Heart right ventricle (tissue), 16 donors: ENCODE results near the gene FANCD2. TPM values are rescaled to one million over a fixed set of nuclear protein-coding genes. Genes with fewer than 3 reads are reported as not detected.

Experiments
- ATAC-seq, 8 donors: fragments of 200-7000 bp; cut with Tn5 transposase; one replicate each; pipeline ENCODE4 v1.9.1; 2020; ENCODE audit warnings: mild to moderate bottlenecking in 8 of 8, moderate library complexity in 8 of 8, moderate number of reproducible peaks in 1 of 8
- DNase-seq, 2 donors: peaks; one replicate each; pipeline ENCODE4 v3.0.0-alpha.2; 2020
- H3K27ac ChIP-seq, 10 donors: fragments of 200-600 bp; sonication (generic) in 2 of 10; one replicate each; pipeline versions ENCODE4 v1.5.0 to v1.8.0; 2020 to 2022; ENCODE audit warnings: mild to moderate bottlenecking in 3 of 10
- H3K27me3 ChIP-seq, 7 donors: fragments of 200-600 bp; one replicate each; pipeline ENCODE4 v1.8.0; 2021 to 2022; ENCODE audit warnings: mild to moderate bottlenecking in 2 of 7
- H3K36me3 ChIP-seq, 9 donors: fragments of 200-600 bp; sonication (generic) in 1 of 9; one replicate each; pipeline versions ENCODE4 v1.5.0 to v1.8.0; 2020 to 2022; ENCODE audit warnings: mild to moderate bottlenecking in 2 of 9
- H3K4me1 ChIP-seq, 9 donors: fragments of 200-600 bp; sonication (generic) in 1 of 9; one replicate each; pipeline versions ENCODE4 v1.5.0 to v1.8.0; 2020 to 2022; ENCODE audit warnings: mild to moderate bottlenecking in 4 of 9
- H3K4me3 ChIP-seq, 10 donors: fragments of 200-600 bp; sonication (generic) in 2 of 10; one replicate each; pipeline versions ENCODE4 v1.5.0 to v1.8.0; 2020 to 2022; ENCODE audit warnings: mild to moderate bottlenecking in 7 of 10, moderate library complexity in 2 of 10
- H3K9me3 ChIP-seq, 11 donors: fragments of 200-600 bp in 10 of 11; sonication (generic) in 2 of 11; one replicate each; pipeline versions ENCODE4 v1.5.0 to v1.8.0; 2013 to 2022; ENCODE audit warnings: mild to moderate bottlenecking in 2 of 11, control low read depth in 1 of 11, moderate library complexity in 1 of 11
- CTCF ChIP-seq, 9 donors: fragments of 200-600 bp; sonication (generic) in 2 of 9; IDR thresholded peaks; one replicate each; pipeline versions ENCODE4 v1.5.0 to v1.8.0; 2021 to 2022; ENCODE audit warnings: antibody characterized with exemption in 9 of 9, mild to moderate bottlenecking in 5 of 9, moderate library complexity in 1 of 9
- WGBS, 2 donors: extraction: QIAGEN DNeasy Blood & Tissue Kit; methylation state at CpG; one replicate each; pipeline ENCODE4 v1.1.7; 2013; ENCODE audit warnings: inconsistent platforms in 1 of 2; 5-methylcytosine and 5-hydroxymethylcytosine counted together
- intact Hi-C, 10 donors: fragments of 100-400 bp; cut with DNase I; formaldehyde crosslinking; loops; one replicate each; pipeline versions ENCODE4 v1.11.1 to v1.14.2; 2022
- polyA plus RNA-seq, 2 donors: library from polyadenylated mRNA; stranded (reverse); fragments of 200-250 nt; gene quantifications; one replicate each; pipeline ENCODE4 v1.2.3, GENCODE V29; 2013
- total RNA-seq, 10 donors: library from RNA; stranded (reverse); fragmentation: NEBNext Ultra II Directional in 3 of 10; extraction: Animal tissue kit (Norgen Biotek cat#: 25700) in 3 of 10; gene quantifications; one replicate each; pipeline versions ENCODE4 v1.2.1 to v1.2.4, GENCODE V29; 2021 to 2023
- donor health status: Arrhythmogenic right ventricular cardiomyopathy.
- donor health status: ischemic (EF 13 %, LVEDD 7.1; RV severe dilation, severe dysfunction).
- donor health status: healthy with polysubstance abuse.
- donor health status: DM: no; HTN: yes; CAD: no.
- donor health status: DM: no; HTN: no; CAD: no.
- donor health status: ischemic (EF 25% LVEDD 6.9; RV normal size, moderate dysfunction).
- donor health status: ischemic (EF 25% LVEDD 5.7; RV mildly dilated, moderate dysfunction).
- donor health status: healthy.
- donor health status: DM: yes; HTN: yes; CAD: no.
- donor health status: Ischemic cardiomyopathy.
- donor health status: ischemic (EF 35%, LVEDD 5.7; RV mildly dilated, moderate dysfunction).
- donor health status: nonischemic (EF 11% LVEDD 7.7; RV severe dilation, severe dysfunction).
- donor health status: DM: yes; HTN: yes; CAD: no.
- donor health status: PGD.
- donor health status: ischemic (EF 29% LVEDD 5.4; RV normal size, mild dysfunction).
- donor health status: nonischemic (EF 23%, LVEDD 6.1; RV moderate dilation, normal function).

The FANCD2 gene
- total and polyA plus RNA-seq, 12 donors = 0.35 to 3.2 (median 1.1) TPM

- 89 to 91% methylated on average over 9 of the region's 9 CpGs for WGBS, 2 donors
- no peaks in the 10 kb centered on the region for H3K9me3 ChIP-seq
- ATAC-seq (no peak), DNase-seq (no peak)
- TF ChIP-seq CTCF (IDR thresholded peaks at IDR 0.05) = no peak
- peaks cover 0 to 71% (median 28%) of the 10 kb centered on the region in 9 donors for H3K36me3 ChIP-seq
- H3K27ac ChIP-seq = no peak overlapping the region
- H3K4me3 ChIP-seq = no peak overlapping the region
- H3K4me1 ChIP-seq = peaks cover 0 to 35% (median 25%) of the 10 kb centered on the region in 9 donors
- intact Hi-C loops = loop anchor here in 3 of 10 donors (5.0 to 10.0 kb wide), 3 partner anchors 40 to 177 kb away; partner anchors contain the start of genes BRK1 (in 2 of the 3) and RPUSD3 (in 1 of the 3)
- no peaks in the 10 kb centered on the region for H3K27me3 ChIP-seq
Measured at GRCh38 chr3:10021856-10022775, 4.1 kb upstream of the FANCD2 start.

- H3K4me1 ChIP-seq = peaks cover 0 to 33% (median 26%) of the 10 kb centered on the region in 9 donors
- WGBS, 2 donors = 88% methylated on average over 8 of the region's 8 CpGs
- peaks cover 0 to 55% (median 28%) of the 10 kb centered on the region in 9 donors for H3K36me3 ChIP-seq
Measured at GRCh38 chr3:10023587-10024310, 2.5 kb upstream of the FANCD2 start.

GRCh38 chr3:10025205-10026083, 793 bp upstream of the FANCD2 start:
- H3K36me3 ChIP-seq = peaks cover 0 to 38% (median 28%) of the 10 kb centered on the region in 9 donors
- no peaks in the 10 kb centered on the region for H3K27me3 ChIP-seq
- peaks cover 0 to 33% (median 26%) of the 10 kb centered on the region in 9 donors for H3K4me1 ChIP-seq
- peak overlapping the region; percentile 68 to 97 (median 88) for H3K4me3 ChIP-seq
- TF ChIP-seq CTCF (IDR thresholded peaks at IDR 0.05) = no peak
- DNase-seq (no peak), ATAC-seq (no peak)
- H3K9me3 ChIP-seq = no peaks in the 10 kb centered on the region
- intact Hi-C loops = loop anchor here in 3 of 10 donors (5.0 to 10.0 kb wide), 4 partner anchors 38 to 181 kb away; partner anchors contain the start of genes BRK1 (in 2 of the 3), EMC3 (in 2 of the 3), RPUSD3 (in 1 of the 3) and VHL (in 1 of the 3)
- 25 to 27% methylated on average over 19 of the region's 19 CpGs for WGBS, 2 donors
- H3K27ac ChIP-seq = peak overlapping the region in 9 of 10 donors; percentile 72 to 93 (median 81)

More at GRCh38 chr3:10023587-10024310, 2.5 kb upstream of the FANCD2 start:
- H3K4me3 ChIP-seq = no peak overlapping the region
- peak overlapping the region in 1 of 10 donors; percentile 31 for H3K27ac ChIP-seq
- intact Hi-C loops = loop anchor here in 3 of 10 donors (5.0 to 10.0 kb wide), 3 partner anchors 41 to 179 kb away; partner anchors contain the start of genes BRK1 (in 2 of the 3) and RPUSD3 (in 1 of the 3)
- H3K27me3 ChIP-seq = no peaks in the 10 kb centered on the region
- ATAC-seq (peak in 1 of 8 donors; percentile 42), DNase-seq (no peak)
- no peaks in the 10 kb centered on the region for H3K9me3 ChIP-seq
- no peak for TF ChIP-seq CTCF (IDR thresholded peaks at IDR 0.05)
